Mucosa of stomach (tissue), 1 donor: ENCODE results near the gene PLCB2.

ENCODE experiments used
- H3K27me3 ChIP-seq: one replicate; pipeline ENCODE4 v1.7.0; 2013; ENCODE audit warnings: mild to moderate bottlenecking, low read length; ENCODE audit not compliant: control insufficient read depth, insufficient read depth
- H3K36me3 ChIP-seq: one replicate; pipeline ENCODE4 v1.7.0; 2013; ENCODE audit warnings: low read length; ENCODE audit not compliant: control insufficient read depth, insufficient read depth
- H3K4me1 ChIP-seq: one replicate; pipeline ENCODE4 v1.7.0; 2013; ENCODE audit warnings: mild to moderate bottlenecking, low read length; ENCODE audit not compliant: control insufficient read depth, insufficient read depth
- H3K4me3 ChIP-seq: one replicate; pipeline ENCODE4 v1.7.0; 2013; ENCODE audit warnings: low read length
- H3K9ac ChIP-seq: one replicate; pipeline ENCODE4 v1.7.0; 2013; ENCODE audit warnings: mild to moderate bottlenecking, low read length, moderate library complexity
- H3K9me3 ChIP-seq: one replicate; pipeline ENCODE4 v1.7.0; 2013; ENCODE audit warnings: mild to moderate bottlenecking, low read length, moderate library complexity; ENCODE audit not compliant: control insufficient read depth
- donor health status: Pancreatic carcinoma.

The PLCB2 gene

GRCh38 chr15:40307421-40308211, at the start of gene PLCB2:
PLCB2 (minus strand) TSS chr15:40307935; CDS start chr15:40307672, 263 bp downstream.
- Histone ChIP-seq H3K9me3 (no peaks in the 10 kb centered on the region), H3K9ac (no peak within 1 kb of the TSS), H3K36me3 (no peaks in the 10 kb centered on the region), H3K27me3 (peaks cover 19% of the 10 kb centered on the region), H3K4me1 (peaks cover 8% of the 10 kb centered on the region), H3K4me3 (no peak within 1 kb of the TSS)

- H3K36me3 ChIP-seq, result no peaks in the 10 kb centered on the region
- H3K9me3 ChIP-seq, result no peaks in the 10 kb centered on the region
- peaks cover 44% of the 10 kb centered on the region for H3K4me1 ChIP-seq
- H3K4me3 ChIP-seq, result no peak overlapping the region
- H3K9ac ChIP-seq, result no peak overlapping the region
- H3K27me3 ChIP-seq, result no peaks in the 10 kb centered on the region
Observed at GRCh38 chr15:40357246-40357645, 49.5 kb upstream of the PLCB2 start.

- Histone ChIP-seq H3K9me3 (no peaks in the 10 kb centered on the region), H3K4me1 (peaks cover 47% of the 10 kb centered on the region), H3K36me3 (no peaks in the 10 kb centered on the region), H3K4me3 (no peak overlapping the region), H3K27me3 (no peaks in the 10 kb centered on the region), H3K9ac (no peak overlapping the region)
Observed at GRCh38 chr15:40355976-40356585, 48.3 kb upstream of the PLCB2 start.

GRCh38 chr15:40354408-40355171, 46.9 kb upstream of the PLCB2 start:
- no peak overlapping the region for H3K4me3 ChIP-seq
- H3K9me3 ChIP-seq, result no peaks in the 10 kb centered on the region
- no peaks in the 10 kb centered on the region for H3K36me3 ChIP-seq
- no peaks in the 10 kb centered on the region for H3K27me3 ChIP-seq
- H3K4me1 ChIP-seq, result peaks cover 58% of the 10 kb centered on the region
- peak overlapping the region; percentile 32 for H3K9ac ChIP-seq

- Histone ChIP-seq H3K9ac (no peak overlapping the region), H3K9me3 (no peaks in the 10 kb centered on the region), H3K4me1 (peaks cover 63% of the 10 kb centered on the region), H3K27me3 (no peaks in the 10 kb centered on the region), H3K36me3 (no peaks in the 10 kb centered on the region), H3K4me3 (no peak overlapping the region)
Observed at GRCh38 chr15:40353697-40354096, 46.0 kb upstream of the PLCB2 start.

- peak overlapping the region; percentile 27 for H3K4me3 ChIP-seq
- H3K9me3 ChIP-seq, result no peaks in the 10 kb centered on the region
- no peaks in the 10 kb centered on the region for H3K27me3 ChIP-seq
- H3K4me1 ChIP-seq, result peaks cover 68% of the 10 kb centered on the region
- H3K36me3 ChIP-seq, result no peaks in the 10 kb centered on the region
- H3K9ac ChIP-seq, result peak overlapping the region; percentile 56
Observed at GRCh38 chr15:40352281-40352901, 44.7 kb upstream of the PLCB2 start.

GRCh38 chr15:40349163-40349562, 41.4 kb upstream of the PLCB2 start:
- peak overlapping the region; percentile 71 for H3K9ac ChIP-seq
- H3K4me1 ChIP-seq, result peaks cover 85% of the 10 kb centered on the region
- no peaks in the 10 kb centered on the region for H3K36me3 ChIP-seq
- no peaks in the 10 kb centered on the region for H3K27me3 ChIP-seq
- H3K9me3 ChIP-seq, result no peaks in the 10 kb centered on the region
- H3K4me3 ChIP-seq, result no peak overlapping the region

- H3K9me3 ChIP-seq, result no peaks in the 10 kb centered on the region
- H3K9ac ChIP-seq, result peak overlapping the region; percentile 71
- no peaks in the 10 kb centered on the region for H3K27me3 ChIP-seq
- H3K4me3 ChIP-seq, result no peak overlapping the region
- no peaks in the 10 kb centered on the region for H3K36me3 ChIP-seq
- peaks cover 85% of the 10 kb centered on the region for H3K4me1 ChIP-seq
Observed at GRCh38 chr15:40348474-40348870, 40.7 kb upstream of the PLCB2 start.

- no peaks in the 10 kb centered on the region for H3K36me3 ChIP-seq
- H3K4me1 ChIP-seq, result peaks cover 85% of the 10 kb centered on the region
- H3K27me3 ChIP-seq, result no peaks in the 10 kb centered on the region
- H3K9ac ChIP-seq, result peak overlapping the region; percentile 71
- H3K9me3 ChIP-seq, result no peaks in the 10 kb centered on the region
- H3K4me3 ChIP-seq, result no peak overlapping the region
Observed at GRCh38 chr15:40347559-40348473, 40.1 kb upstream of the PLCB2 start.

- Histone ChIP-seq H3K36me3 (no peaks in the 10 kb centered on the region), H3K4me1 (peaks cover 85% of the 10 kb centered on the region), H3K4me3 (peak overlapping the region; percentile 18), H3K27me3 (no peaks in the 10 kb centered on the region), H3K9me3 (no peaks in the 10 kb centered on the region), H3K9ac (peak overlapping the region; percentile 71)
Observed at GRCh38 chr15:40346579-40347558, 39.1 kb upstream of the PLCB2 start.
